Measurements from ENCODE around the gene ADORA2B. TPM values are rescaled to one million over a fixed set of nuclear protein-coding genes. Genes with fewer than 3 reads are reported as not detected.

The ADORA2B gene
- total and polyA plus RNA-seq, 2 experiments from 2014 or later, result 3.3 to 7.9 TPM

- no peak for TF ChIP-seq ZNF462 (CRISPR knock-in tag; IDR thresholded peaks at IDR 0.05)
- TF ChIP-seq STAT1 (IDR thresholded peaks at IDR 0.05; ENCODE audit: unreplicated experiment), result no peak
- TF ChIP-seq ZNF331 (CRISPR knock-in tag; IDR thresholded peaks at IDR 0.05; ENCODE audit: low read depth), result no peak
- TF ChIP-seq CTCF (conservative IDR thresholded peaks at IDR 0.05; ENCODE audit: low read depth in 2 of 2), result no peak
- no peak for TF ChIP-seq EZH2phosphoT487 (IDR thresholded peaks at IDR 0.05; ENCODE audit: unreplicated experiment)
- no peak for TF ChIP-seq NANOG (IDR thresholded peaks at IDR 0.05; ENCODE audit: borderline replicate concordance)
These were observed 27.0 kb downstream of the ADORA2B start (continued) for GRCh38 chr17:15971882-15972281.

GRCh38 chr17:15972497-15972951, 27.6 kb downstream of the ADORA2B start:
- DNase-seq (ENCODE audit: low spot score), result no peak

More at GRCh38 chr17:15972497-15972951, 27.6 kb downstream of the ADORA2B start:
- Histone ChIP-seq H3K9me2 (ENCODE audit: insufficient read depth) (0 out of 2 replicates have a peak, but pooled peaks cover 7% of the 10 kb centered on the region), H3K79me2 (replicated peaks; ENCODE audit: insufficient read depth) (no peaks in the 10 kb centered on the region; the same call in 1 of the 2 replicates), H3K4me2 (no peak overlapping the region), H3K4me1 (ENCODE audit: insufficient read depth) (peaks cover 12% of the 10 kb centered on the region), H3K27me3 (ENCODE audit: insufficient read depth) (no peaks in the 10 kb centered on the region), H3K27ac (ENCODE audit: low read depth) (no peak overlapping the region), H3K4me3 (no peak overlapping the region), H4K20me1 (replicated peaks; ENCODE audit: insufficient read depth) (0 out of 2 replicates have a peak, but pooled peaks cover 3% of the 10 kb centered on the region), H2AFZ (no peak overlapping the region), H3F3A (replicated peaks; ENCODE audit: low read depth) (peaks cover 4% of the 10 kb centered on the region), H3K36me3 (ENCODE audit: insufficient read depth) (no peaks in the 10 kb centered on the region)
- ATAC-seq, result no peak
- Mint-ChIP-seq H3K4me1 (peaks cover 33% of the 10 kb centered on the region), H3K4me3 (no peak overlapping the region), H3K27me3 (ENCODE audit: insufficient read depth, low read depth, poor library complexity) (peaks cover 5% of the 10 kb centered on the region), H3K27ac (no peak overlapping the region), H3K36me3 (ENCODE audit: low read depth) (peaks cover 26% of the 10 kb centered on the region), H3K9me3 (no peaks in the 10 kb centered on the region)
- TF ChIP-seq, protein P1, sequence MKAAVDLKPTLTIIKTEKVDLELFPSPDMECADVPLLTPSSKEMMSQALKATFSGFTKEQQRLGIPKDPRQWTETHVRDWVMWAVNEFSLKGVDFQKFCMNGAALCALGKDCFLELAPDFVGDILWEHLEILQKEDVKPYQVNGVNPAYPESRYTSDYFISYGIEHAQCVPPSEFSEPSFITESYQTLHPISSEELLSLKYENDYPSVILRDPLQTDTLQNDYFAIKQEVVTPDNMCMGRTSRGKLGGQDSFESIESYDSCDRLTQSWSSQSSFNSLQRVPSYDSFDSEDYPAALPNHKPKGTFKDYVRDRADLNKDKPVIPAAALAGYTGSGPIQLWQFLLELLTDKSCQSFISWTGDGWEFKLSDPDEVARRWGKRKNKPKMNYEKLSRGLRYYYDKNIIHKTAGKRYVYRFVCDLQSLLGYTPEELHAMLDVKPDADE (IDR thresholded peaks at IDR 0.05), result no peak
- TF ChIP-seq ZNF331 (CRISPR knock-in tag; IDR thresholded peaks at IDR 0.05; ENCODE audit: low read depth), result no peak
